ENCODE results near the gene P3H2.

DNA sequence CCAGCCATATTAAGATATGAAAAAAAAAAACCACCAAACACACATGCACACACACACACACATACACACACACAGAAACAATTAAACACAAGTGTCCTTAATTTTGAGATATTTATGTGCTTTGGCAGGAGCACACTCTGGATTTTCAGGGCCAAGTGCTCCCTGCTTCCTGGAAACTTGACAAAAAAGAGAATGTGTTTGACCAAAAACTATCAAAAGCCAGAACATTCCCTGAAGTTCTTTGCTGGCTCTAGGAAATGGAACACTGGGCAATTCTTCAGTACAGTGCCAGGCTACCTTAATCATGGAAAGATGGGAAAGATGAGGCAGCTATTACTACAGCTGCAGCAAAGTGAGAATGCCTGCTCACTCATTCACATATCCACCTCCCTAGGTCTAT lies 44.6 kb downstream of the P3H2 start:
- TF ChIP-seq, protein P1, sequence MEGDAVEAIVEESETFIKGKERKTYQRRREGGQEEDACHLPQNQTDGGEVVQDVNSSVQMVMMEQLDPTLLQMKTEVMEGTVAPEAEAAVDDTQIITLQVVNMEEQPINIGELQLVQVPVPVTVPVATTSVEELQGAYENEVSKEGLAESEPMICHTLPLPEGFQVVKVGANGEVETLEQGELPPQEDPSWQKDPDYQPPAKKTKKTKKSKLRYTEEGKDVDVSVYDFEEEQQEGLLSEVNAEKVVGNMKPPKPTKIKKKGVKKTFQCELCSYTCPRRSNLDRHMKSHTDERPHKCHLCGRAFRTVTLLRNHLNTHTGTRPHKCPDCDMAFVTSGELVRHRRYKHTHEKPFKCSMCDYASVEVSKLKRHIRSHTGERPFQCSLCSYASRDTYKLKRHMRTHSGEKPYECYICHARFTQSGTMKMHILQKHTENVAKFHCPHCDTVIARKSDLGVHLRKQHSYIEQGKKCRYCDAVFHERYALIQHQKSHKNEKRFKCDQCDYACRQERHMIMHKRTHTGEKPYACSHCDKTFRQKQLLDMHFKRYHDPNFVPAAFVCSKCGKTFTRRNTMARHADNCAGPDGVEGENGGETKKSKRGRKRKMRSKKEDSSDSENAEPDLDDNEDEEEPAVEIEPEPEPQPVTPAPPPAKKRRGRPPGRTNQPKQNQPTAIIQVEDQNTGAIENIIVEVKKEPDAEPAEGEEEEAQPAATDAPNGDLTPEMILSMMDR (IDR thresholded peaks at IDR 0.05; ENCODE audit: low read depth, low read length): no peak
- no peak for TF ChIP-seq POLR2A (IDR thresholded peaks at IDR 0.05; ENCODE audit: extremely low read depth, insufficient read length)

Data from NB4 (cell line).